KBM-7 (cell line): Measurements from ENCODE around the gene LAMB3.

ENCODE experiments used
- DNase-seq: peaks from one replicate; pipeline ENCODE4 v3.0.0-alpha.2; 2015
- in situ Hi-C: fragments of 300-500 bp; cut with MboI; formaldehyde crosslinking; loops from 2 replicates; pipeline ENCODE4 v1.14.3; 2020; ENCODE audit warnings: low sequenced_read_pairs, low pct_unique_long_range_greater_than_20kb, mixed read lengths

LAMB3 gene

DNA sequence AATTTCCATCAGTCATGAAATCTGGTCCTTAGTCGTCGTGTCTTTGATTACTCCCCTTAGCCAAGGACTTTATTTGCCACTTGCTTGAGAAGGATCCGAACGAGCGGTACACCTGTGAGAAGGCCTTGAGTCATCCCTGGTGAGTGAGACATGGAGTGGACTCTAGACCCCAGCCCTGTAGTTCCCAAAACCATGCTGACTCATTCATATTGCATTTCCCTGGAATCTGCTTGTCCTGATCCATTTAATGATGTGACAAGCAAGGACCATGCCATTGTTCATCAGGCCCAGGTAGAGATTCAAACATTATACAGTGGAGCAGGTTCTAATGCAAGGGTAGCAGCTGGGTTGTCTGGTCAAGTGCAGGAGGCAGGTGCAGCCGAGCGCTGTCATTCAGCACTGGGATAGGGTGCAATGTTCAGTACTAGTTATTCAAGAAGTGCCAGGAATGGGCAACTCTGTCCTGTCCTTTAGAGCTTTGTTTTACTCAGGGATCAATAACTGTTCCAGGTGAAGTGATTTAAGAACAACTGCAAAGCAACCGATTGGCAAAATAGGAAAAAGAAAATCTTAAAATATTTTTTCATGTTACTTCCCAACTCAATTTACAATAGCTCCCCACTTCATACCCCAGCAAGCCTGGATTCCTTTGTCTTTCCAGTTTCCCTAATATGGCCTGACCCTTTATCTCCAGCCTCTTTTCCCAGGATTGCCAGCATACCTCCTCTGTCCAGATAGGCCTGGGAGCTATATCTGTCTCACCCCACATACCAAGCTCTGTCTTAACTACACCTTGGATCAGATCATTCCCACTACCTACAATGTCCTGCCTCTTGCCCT, 42.2 kb downstream of the LAMB3 start:
- in situ Hi-C loops, result no loop called here

DNA sequence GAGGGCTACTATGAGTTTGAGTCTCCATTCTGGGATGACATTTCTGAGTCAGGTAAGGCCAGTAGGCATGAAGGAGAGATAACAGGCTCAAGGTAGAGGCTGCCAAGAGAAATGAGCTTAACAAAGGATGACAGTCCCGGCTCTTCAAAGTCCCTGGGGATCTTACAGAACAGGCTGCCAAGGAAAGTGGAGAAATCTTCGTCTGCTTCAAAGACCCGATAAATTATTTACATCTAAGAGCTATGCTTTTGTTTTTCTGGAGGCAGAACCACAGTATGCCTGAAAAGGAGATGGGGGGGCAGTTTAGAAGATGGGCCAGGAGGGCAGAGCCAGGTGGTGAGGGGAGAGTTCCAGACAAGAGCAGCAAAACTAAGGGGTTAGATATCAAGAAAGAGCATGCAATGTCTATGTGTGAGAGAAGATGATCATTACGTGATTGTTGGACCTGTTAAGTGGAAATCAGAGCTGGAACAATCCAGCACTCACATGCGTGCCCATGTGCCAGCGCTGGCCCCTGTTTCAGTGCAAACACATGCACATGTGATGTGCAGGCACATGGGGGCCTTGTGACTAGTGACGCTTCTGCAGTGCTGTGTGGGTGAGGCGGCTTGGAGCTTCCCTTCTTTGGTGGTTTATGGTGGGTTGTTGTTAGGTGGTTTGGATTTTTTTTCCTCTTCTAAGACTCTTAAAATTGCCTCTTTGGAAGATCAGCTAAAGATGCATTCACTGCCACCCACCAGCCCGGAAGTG, 43.0 kb downstream of the LAMB3 start:
- in situ Hi-C loops, result no loop called here

More for the DNA sequence above, 42.2 kb downstream of the LAMB3 start:
- DNase-seq, result no peak

DNA sequence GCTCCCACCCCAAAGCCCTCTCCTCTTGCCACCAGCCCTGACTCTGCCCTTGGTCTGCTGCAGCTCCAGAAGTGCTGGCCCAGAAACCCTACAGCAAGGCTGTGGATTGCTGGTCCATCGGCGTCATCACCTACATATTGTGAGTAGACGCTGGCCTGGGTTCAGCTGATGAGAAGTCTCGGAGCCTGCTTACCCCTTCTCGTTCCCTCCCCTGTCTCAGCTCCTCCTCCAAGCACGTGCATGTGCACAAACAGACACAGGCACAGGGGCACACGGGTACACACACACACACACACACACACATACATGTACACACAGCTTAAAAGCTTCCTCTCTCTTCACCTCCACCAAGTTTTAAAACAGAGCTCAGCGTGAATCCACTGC, 44.4 kb downstream of the LAMB3 start:
- in situ Hi-C loops, result no loop called here
- DNase-seq, result no peak

More for the DNA sequence above, 43.0 kb downstream of the LAMB3 start:
- no peak for DNase-seq

DNA sequence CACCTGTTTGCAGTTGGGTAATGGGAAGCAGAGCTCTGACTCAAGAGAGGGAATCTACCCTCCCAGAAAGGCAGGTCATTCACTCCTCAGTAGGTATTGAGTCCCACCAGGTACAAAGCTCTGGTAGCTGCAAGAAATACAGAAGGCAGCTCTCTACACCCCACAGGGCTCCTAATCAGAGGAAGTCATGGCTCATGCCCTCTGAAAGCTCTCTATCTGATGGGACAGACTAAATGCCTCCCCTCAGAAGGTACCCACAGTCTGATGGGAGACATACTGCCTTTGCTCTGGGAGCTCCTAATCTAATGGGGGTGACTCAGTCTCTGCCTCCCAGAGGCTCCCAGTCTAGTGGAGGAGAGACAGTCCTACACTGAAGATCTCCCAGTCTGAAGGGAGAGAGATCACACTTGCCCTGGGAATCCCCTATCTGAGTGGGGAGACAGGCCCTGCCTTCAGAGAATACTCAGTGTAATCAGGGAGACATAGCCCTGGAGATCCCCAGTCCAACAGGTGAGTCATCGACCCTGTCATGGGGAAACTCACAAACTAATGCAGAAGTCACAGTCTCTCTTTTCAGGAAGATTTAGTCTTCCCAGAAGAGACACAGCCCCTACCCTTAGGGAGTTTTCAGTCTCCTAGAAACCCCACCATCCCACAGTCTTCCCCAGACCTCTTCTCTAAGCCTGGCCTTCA, 45.0 kb downstream of the LAMB3 start:
- in situ Hi-C loops, result no loop called here
- no peak for DNase-seq

DNA sequence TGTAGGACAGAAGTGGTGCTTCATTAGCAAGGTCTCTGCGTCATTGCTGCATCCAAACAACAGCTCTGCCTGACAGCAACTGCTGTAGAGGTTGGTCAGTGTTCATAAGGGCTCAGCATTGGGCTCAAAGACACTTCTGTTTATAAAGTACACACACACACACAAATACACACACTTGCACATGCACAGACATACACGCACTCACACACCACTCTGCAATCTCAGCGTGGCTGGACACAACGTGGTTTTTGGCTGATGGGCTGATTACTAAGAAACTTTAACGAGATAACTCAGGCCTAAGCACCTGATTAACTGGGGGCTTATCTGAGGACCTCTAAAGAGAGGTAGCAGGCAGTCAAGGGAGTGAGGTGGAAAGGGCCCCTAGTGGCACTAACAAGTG, 48.3 kb downstream of the LAMB3 start:
- in situ Hi-C loops, result no loop called here
- no peak for DNase-seq

DNA sequence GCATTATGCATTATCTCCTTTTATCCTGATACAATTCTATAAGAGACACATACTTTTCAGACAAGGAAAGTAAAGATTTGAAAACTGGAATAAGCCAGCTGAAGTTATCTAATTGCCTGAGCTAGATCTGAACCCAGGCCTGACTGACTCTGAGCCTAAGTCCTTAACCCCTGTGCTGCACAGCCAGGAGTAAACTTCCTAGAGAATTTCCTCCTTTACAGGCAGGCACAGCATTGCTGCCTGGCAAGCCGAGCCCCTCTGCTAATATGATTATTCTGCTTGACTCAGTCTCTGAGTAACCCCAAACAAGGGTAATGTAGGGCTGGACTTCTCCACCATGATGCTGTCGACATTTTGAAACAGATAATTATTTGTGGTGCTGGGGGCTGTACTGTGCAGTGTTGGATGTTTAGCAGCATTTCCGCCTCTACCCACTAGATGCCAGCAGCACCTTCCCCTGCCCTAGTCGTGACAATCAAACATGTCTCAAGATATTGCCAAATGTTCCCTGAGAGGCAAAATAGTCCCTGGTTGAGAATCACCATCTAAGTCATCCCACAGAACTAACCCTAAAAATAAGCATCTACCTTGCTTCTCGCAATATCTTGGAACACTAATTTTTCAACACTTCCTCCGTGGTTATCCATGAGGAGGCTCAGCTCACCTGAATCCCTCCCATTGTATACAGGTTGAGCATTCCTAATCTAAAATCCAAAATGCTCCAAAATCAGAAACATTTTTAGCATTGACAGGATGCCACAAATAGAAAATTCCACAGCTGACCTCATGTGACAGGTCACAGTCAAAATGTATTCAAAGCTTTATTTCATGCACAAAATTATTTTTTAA, 50.2 kb downstream of the LAMB3 start:
- peak; percentile 30 for DNase-seq
- in situ Hi-C loops, result no loop called here

DNA sequence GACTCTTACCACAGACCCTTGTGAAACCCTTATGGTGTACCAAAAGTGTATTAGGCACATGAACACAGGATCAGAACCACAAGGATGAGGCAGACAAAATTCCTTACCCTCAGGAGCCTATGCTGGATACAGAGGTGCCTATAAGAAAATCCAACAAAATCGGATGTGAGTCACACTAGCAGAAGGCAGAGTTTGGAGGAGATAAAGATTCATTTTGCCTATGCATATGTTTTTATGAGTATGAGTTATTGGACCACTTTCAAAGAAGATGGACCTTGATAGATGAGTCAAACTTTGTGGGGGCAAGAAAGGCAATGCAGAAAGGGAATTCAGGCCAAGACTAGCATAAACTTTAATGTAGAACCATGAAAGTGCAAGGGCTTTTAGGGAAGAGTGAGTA, 51.7 kb downstream of the LAMB3 start:
- no peak for DNase-seq
- in situ Hi-C loops, result no loop called here

DNA sequence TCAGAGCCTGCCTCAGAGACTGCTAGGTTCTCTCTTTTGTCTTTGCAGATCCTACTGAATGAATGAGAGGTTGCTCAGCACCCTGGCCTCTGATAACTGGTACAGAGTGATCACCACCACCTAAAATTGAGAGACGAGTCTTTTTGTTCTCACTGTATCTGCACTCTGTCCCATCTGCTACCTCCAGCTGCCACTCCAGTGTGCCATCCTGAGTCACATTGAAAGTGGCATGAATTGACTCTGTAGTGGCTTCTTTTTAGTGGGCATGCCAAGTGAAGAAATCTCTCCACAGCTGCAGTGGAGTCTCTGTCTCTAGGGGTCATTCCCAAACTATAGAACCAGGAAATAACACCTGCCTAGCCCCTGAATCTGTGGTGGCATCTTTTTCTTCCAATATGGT, 54.0 kb downstream of the LAMB3 start:
- in situ Hi-C loops, result loop anchor here (25.0 kb wide), 1 partner anchor 89 kb away; the partner anchor contains the start of gene G0S2
- no peak for DNase-seq

DNA sequence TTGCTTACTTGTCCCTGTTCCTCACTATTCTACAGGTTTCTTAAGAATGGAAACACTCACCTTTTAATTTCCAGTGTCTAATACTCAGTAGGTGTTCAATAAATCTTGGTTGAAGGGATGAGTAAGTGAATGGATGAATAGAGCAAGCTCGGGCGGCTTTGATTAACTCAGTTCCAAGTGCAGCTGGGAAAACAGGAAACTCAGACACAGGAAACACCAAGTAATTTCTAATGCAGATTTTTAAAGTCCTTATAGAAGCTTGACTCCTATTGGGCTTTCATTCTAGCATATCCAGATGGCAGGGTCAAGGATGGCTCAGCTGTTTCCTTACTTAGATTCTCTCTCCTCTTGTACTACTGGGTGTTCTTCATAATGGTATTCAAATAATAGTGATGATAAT, 54.7 kb downstream of the LAMB3 start:
- DNase-seq, result no peak
- in situ Hi-C loops, result loop anchor here (25.0 kb wide), 1 partner anchor 90 kb away; the partner anchor contains the start of gene G0S2

DNA sequence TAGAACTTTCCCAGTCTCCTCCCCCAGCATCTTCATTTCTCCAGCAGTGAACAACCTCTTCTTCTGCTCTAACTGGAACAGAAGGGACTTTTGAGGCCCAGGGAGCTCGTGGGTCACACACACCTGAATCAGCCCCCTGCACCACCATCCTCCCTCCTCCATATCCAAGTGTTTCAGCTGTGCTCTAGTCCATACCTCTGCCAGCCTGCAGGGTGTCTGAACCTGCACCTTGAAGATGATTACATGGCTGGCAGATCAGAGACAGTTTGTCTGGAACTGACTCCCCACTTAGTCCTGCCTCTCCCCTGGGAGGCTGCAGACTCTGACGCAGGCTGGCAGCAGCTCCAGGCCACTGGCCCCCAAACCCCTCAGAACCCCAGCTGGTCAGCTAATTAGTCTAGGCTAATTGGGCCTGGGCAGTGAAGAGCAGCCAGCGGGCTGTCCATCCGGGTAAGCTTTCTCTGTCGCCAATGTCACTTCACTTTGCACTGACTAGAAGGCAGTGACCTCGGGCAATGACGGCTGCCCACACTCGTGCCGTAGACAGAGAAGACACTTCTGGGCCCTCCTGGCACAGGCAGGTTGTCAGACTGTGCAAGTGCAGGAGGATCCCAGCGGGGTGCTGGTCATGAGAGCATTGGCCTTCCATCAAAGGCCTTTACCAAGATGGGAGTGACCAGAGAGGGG, 56.5 kb downstream of the LAMB3 start:
- no peak for DNase-seq
- in situ Hi-C loops, result loop anchor here (25.0 kb wide), 1 partner anchor 92 kb away; the partner anchor contains the start of gene G0S2

DNA sequence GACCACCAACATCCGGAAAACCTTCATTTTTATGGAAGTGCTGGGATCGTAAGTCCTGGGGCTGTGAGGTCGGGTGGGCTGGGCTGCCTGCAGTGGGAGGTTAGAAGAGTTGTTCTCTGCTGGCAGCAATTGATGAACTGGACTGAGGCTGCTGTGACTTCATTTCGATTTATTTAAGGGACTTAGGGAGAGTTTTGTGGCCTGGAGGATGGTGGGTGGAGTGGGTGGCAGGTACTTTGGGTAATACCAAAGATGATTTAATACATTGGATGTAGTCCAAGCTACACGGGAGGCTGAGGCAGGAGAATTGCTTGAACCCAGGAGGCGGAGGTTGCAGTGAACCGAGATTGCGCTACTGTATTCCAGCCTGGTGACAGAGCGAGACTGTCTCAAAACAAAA, 57.2 kb downstream of the LAMB3 start:
- no peak for DNase-seq
- in situ Hi-C loops, result loop anchor here (25.0 kb wide), 1 partner anchor 92 kb away; the partner anchor contains the start of gene G0S2

DNA sequence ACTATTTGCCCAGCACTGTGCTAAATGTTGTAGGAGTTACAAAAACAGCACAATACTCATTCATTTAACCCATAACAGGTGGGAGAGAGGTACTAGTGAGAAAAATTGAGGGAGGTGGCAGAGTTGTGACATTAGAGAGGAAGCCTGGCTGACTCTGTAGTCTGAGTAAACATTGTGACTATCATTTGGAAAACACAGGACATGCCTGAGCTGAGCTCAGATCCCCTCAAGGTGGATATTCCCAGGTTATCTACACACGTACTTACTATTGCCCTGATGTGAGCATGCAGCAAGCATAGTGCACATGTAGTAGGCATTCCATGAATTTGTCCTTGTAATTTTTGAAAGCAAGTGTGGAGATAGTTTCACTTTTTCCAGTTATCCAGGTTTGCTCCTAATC, 57.8 kb downstream of the LAMB3 start:
- DNase-seq, result no peak
- in situ Hi-C loops, result loop anchor here (25.0 kb wide), 1 partner anchor 93 kb away; the partner anchor contains the start of gene G0S2

DNA sequence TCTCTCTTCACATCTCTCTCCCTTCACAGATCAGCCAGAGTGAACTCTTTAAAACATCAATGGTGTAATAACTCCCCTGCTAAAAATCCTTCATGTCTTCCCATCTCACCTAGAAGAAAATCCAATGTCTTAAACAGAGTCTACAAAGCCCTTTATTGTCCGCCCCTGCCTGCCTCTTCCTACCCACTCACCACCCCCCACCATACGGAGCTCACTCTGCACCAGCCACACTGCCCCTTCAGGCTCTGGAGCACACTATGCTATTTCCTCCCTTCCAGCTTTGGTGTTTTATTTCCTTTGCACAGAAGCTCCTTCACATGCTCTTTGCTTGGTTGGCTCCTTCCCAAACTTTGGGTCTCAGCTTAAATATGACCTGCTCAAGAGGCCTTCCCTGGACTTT, 58.5 kb downstream of the LAMB3 start:
- in situ Hi-C loops, result loop anchor here (25.0 kb wide), 1 partner anchor 94 kb away; the partner anchor contains the start of gene G0S2
- no peak for DNase-seq

DNA sequence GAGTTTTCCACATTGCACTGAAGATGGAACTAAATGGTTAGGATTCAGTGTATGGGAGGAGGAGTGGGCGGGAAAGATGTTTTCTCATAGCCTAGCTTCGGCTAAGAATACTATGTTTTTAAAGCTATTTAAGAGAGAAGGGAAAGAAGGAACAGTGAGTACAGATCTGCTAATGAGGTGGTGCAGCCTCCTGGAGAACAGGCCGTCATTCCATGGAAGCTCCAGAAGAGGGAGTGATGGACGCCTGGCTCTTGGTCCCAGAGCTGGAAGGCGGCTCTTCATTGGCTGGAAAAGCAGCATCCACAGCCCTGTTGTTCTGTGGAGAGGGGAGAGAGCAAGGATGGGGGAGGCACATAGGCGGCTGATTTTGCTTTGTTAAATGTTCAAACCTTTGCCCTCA, 61.8 kb downstream of the LAMB3 start:
- DNase-seq, result peak; percentile 4

DNA sequence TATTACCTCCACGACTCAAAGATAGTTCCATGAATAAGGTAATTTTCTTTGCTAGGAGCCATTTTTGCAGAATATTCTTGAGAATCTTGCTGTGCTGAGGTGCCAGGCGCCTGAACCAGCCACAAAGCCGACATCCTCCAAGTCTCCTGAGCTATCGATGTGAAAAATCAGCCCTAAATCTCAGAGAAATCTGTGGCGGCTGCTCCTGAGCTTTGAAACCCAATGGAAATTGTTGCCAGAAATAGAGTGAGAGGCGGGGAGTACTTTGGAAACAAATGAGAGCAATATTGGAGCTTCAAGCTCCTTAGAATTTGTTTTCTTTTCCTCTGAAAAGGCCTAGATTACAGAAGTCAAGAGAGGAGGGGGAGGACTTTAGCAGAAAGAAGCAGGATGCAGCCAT, 62.4 kb downstream of the LAMB3 start:
- in situ Hi-C loops, result loop anchor here (25.0 kb wide), 1 partner anchor 97 kb away; the partner anchor contains the start of gene G0S2
- no peak for DNase-seq

More for the DNA sequence above, 61.8 kb downstream of the LAMB3 start:
- in situ Hi-C loops, result loop anchor here (25.0 kb wide), 1 partner anchor 97 kb away; the partner anchor contains the start of gene G0S2

DNA sequence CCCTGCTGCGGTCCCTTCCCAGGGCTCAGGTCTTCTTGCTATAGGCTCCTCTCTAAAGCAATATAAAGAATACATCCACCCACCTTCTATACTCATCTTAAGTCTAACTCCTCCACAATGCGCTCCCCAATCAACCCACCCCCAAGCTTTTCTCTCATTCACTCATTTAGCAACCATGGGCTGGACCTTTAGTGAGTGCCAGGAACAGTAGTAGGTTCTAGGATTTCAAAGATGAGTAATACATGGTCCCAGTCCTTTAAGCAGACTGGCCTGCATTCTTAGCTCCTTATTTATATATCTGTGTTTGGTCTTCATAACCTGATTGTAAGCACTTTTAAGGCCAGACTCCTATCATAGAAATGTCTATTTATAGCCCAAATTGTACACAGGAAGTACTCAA, 62.8 kb downstream of the LAMB3 start:
- in situ Hi-C loops, result loop anchor here (25.0 kb wide), 1 partner anchor 98 kb away; the partner anchor contains the start of gene G0S2
- no peak for DNase-seq

DNA sequence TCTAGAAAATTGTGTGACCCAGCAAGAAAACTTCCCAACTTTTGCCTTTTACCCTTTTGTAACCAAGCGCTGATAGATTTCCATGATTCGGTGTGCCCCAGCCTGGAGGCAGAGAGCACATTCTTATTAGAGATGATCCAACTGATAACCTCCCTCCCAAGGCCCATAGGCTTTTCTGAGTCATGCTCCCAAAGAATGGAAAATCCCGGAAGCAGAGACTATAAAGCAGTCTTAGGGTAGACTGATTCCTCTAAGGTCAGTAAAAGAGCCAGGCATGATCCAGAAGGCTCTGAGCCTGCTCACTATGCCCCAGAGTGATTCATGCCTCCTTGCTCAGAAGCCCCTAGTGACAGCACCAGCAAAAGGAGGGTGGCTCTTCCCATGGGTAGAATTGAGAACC, 64.4 kb downstream of the LAMB3 start:
- in situ Hi-C loops, result loop anchor here (25.0 kb wide), 1 partner anchor 100 kb away; the partner anchor contains the start of gene G0S2

More for the DNA sequence above, 64.4 kb downstream of the LAMB3 start:
- no peak for DNase-seq
